WTC11 (cell line): ENCODE data around the gene ZMPSTE24.

Source experiments
- ATF2 ChIP-seq: sonication (generic); formaldehyde crosslinking; IDR thresholded peaks from 2 replicates; pipeline ENCODE4 v1.8.1; 2022; ENCODE audit warnings: low read depth, missing genetic modification reagents, borderline replicate concordance
- CREM ChIP-seq: sonication (generic); formaldehyde crosslinking; IDR thresholded peaks from 2 replicates; pipeline ENCODE4 v1.8.1; 2022; ENCODE audit warnings: mild to moderate bottlenecking, missing genetic modification reagents, moderate library complexity
- CTCF ChIP-seq: fragments of 200-600 bp; IDR thresholded peaks from 2 replicates; pipeline ENCODE4 v1.8.0; 2022; ENCODE audit warnings: antibody characterized with exemption
- ELF4 ChIP-seq: sonication (generic); formaldehyde crosslinking; IDR thresholded peaks from 2 replicates; pipeline ENCODE4 v1.8.1; 2022; ENCODE audit warnings: low read depth, mild to moderate bottlenecking, moderate library complexity, missing genetic modification reagents
- NFE2L1 ChIP-seq: sonication (generic); formaldehyde crosslinking; IDR thresholded peaks from 2 replicates; pipeline ENCODE4 v1.8.1; 2023; ENCODE audit warnings: missing genetic modification reagents
- NR3C1 ChIP-seq: sonication (generic); formaldehyde crosslinking; conservative IDR thresholded peaks from 2 replicates; pipeline ENCODE4 v1.8.1; 2023; ENCODE audit warnings: low read depth, mild to moderate bottlenecking, missing genetic modification reagents
- RELA ChIP-seq: sonication (generic); formaldehyde crosslinking; IDR thresholded peaks from 2 replicates; pipeline ENCODE4 v1.8.1; 2022; ENCODE audit warnings: missing genetic modification reagents, mild to moderate bottlenecking, borderline replicate concordance
- ZBTB21 ChIP-seq: sonication (generic); formaldehyde crosslinking; IDR thresholded peaks from 2 replicates; pipeline ENCODE4 v1.8.1; 2023; ENCODE audit warnings: mild to moderate bottlenecking, missing genetic modification reagents, borderline replicate concordance
- ZNF396 ChIP-seq: fragments of 250-450 bp; sonication (Bioruptor Pico); IDR thresholded peaks from 2 replicates; pipeline ENCODE4 v1.8.0; 2021; ENCODE audit warnings: mild to moderate bottlenecking, moderate library complexity, borderline replicate concordance
- ZNF423 ChIP-seq: fragments of 250-450 bp; sonication (Bioruptor Pico); IDR thresholded peaks from 2 replicates; pipeline ENCODE4 v2.1.2; 2022; ENCODE audit warnings: mild to moderate bottlenecking, moderate library complexity
- TF ChIP-seq, protein P1 (sequence below): sonication (generic); formaldehyde crosslinking; IDR thresholded peaks from 2 replicates; pipeline ENCODE4 v1.8.0; 2022; ENCODE audit warnings: mild to moderate bottlenecking, missing genetic modification reagents

DNA sequence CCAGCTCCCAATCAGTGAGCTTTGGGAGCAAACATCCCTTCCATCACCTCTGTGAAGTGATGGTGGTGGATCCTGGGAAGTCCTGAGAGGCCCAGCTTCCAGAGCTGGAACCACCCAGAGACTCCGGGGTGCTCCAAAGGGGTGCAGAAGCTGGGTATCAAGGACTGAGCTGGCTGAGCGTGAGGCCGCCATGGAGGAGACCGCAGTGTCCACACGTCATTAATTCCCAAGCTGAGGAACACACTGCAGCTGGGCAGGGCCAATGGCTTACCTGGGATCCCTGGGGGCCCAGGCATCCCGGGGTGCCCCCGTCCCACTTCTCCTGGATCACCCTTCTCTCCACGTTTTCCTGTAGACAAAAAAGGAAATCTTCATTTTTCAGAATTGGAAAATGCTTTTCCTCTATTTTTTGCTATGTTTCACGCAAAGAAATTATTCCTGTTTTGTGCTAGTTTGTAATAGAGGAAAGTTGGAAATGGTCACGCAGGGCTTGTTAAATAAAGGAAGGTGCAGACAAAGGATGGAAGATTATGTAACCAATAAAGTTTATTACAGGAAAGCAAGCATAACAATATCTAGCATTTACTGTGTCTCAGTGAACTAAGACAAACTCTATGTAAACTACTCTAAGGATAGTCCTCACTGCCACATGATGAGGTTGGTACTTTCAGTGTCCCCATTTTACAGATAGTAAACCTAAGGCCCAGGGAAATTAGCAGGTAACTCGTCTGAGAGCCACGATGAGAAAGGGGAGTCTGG lies 43.7 kb downstream of the ZMPSTE24 start:
- TF ChIP-seq CTCF: no peak
- no peak for TF ChIP-seq ZNF396
- no peak for TF ChIP-seq ZNF423 (CRISPR knock-in tag)
- TF ChIP-seq, protein P1, sequence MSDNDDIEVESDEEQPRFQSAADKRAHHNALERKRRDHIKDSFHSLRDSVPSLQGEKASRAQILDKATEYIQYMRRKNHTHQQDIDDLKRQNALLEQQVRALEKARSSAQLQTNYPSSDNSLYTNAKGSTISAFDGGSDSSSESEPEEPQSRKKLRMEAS (CRISPR knock-in tag): no peak
- TF ChIP-seq ELF4 (CRISPR knock-in tag): no peak
- TF ChIP-seq ZBTB21 (CRISPR knock-in tag): no peak
- TF ChIP-seq RELA (CRISPR knock-in tag): no peak
- no peak for TF ChIP-seq NFE2L1 (CRISPR knock-in tag)
- TF ChIP-seq NR3C1 (CRISPR knock-in tag): no peak
- TF ChIP-seq CREM (CRISPR knock-in tag): no peak
- no peak for TF ChIP-seq ATF2
